Occipital lobe (tissue), 2 donors: ENCODE measurements around the gene UBP1. TPM values are rescaled to one million over a fixed set of nuclear protein-coding genes. Genes with fewer than 3 reads are reported as not detected.
"Not testable (repeated sequence)": the region's sequence is repeated elsewhere in the genome, so short reads cannot be mapped to it uniquely, and the experiment has no call there.

Experiments used
- DNase-seq: peaks from one replicate; lab custom pipeline; 2025; lab: John Stamatoyannopoulos, UW
- total RNA-seq: library from RNA; depleted of rRNA; stranded (reverse); fragments of >200 nt; gene quantifications from one replicate; pipeline ENCODE4 v1.2.3, GENCODE V29; 2014

Gene UBP1
- total RNA-seq, 1 donor from 2014 or later = 81.9 TPM

DNA sequence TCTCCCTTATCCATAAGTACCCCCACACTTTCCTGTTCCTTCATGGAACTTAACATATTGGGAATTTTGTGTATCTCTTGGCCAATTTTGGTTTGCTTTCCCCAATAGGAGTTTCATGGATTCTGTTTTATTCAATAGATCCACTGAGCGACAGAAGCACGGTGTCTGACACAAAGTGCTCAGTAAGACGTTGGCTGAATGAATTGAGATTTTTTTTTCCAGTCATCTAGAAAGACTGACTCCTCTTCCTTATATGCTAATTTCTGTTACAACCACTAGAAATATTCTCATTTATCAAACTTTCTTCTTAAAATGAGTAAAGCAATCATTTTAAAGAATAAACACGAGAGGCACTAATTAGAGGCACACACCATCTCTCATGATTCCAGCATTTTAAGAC is 48.1 kb downstream of the UBP1 start:
- DNase-seq = no peak

DNA sequence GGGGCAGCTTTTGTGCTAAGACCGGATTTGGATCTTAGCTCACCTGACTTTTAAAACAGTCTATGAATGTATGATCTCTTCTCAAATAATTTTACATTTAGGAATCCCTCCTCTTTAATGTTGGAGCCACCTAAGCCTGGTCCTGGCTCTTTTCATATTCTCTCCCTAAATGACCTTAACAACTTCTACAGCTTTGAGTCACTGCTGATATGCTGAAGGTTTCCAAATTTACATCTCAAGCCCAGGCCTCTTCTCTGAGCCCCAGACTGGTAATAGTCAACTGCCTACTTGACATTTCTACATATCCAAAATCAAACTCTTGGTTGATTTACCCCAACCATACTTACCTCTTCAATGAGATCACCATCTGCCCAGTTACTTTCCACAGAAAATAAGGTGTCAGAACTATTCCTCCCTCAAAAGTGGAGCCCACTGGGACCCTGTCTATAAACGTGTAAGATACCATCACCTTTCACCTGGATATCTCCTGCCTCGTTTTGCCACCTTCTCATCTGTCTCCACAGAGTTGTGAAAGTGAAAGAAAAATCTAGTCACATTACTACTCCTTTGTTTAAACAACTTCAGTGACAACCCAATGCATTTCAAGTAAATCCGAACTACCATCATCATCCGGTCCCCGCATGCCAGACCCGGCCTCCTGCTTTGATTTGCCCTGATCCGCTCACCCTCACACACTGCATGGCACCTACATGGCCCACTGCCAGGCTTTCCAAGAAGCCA is 48.8 kb downstream of the UBP1 start:
- no peak for DNase-seq

DNA sequence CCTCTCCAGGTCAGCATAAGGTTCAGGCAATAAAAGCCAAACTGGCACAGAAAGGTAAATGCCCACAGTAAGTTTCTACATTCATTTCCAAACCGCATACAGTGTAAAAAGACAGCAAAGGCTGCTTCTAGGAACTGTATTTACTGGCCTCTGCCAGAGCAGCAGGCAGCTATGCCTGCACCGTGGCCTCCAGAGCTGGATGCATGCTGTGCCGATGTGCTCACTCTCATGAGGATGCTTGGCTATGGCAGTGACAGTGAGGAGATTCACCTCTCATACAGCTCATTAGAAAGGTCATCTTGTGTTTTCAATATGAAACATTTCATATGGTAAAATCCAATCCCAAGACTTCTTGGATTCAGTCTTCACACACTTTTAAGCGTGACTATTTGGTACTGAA is 50.3 kb downstream of the UBP1 start:
- DNase-seq = no peak

DNA sequence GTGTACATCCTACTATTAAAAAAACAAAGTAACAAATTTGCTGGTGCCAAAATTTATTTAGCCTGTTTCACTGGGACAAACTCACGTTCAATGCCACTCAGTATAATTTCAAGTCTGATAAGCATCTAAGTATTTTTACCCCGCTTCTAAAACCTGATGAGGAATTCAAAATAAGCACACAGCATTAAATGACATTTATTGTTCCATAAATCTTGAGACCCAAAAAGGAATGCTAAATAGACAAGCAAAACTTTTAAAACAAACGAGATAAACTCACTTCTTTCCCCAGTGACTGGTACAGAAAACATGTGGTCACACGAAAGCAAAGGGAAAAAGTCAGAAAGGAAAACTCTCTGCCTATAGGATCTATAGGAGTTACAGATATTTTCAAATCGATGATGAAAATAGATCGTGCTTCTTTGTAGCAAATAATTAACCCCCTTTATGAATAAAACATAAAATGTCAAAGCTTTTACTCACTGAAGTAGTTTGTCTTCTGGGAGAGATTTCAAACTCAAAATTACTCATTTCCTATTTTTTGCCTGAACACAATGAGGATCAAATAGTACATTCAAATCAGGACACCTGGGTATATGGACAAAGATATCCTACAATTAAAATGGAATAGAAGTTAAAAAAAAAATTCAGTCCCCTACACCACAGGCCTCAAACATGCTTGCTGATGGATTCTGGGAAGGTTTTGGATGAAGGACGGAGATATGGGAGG is 51.7 kb downstream of the UBP1 start:
- no peak for DNase-seq

DNA sequence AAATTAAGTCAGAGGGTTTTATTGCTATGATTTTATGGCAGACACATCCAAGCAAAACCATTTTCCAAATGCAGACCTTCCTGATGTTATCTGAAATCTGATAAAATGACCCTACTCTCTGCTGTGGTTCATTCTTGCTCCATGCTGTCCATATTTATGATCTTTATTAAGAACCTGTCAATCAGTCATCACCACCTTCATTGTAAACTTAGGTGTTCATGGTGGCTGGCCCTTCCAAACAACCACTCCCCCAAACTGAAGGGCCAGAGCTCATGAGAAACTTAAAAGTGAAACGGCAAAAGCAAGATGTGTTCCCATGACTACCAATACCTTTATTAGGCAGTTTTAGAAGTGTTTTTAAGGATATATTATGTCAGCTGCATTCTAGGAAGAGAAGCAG is 53.6 kb downstream of the UBP1 start:
- no peak for DNase-seq

DNA sequence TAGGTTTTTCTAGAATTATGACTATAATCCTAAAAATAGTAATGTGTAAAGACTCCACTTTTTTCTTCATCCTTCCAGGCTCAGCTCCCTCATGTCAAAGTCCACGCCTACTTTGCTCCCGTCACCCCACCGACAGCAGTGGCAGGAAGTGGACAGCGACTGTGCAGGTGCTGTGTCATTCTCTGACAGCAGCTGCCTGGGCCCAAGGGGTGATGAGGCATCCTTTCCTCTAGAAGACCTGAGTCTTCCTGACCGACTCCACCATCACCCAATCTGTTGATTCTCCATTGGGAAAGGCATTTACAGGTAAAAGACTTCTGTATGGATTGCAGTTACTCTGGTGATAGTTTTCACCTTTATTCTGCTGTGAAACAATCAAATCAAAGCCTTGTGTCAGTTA is 54.8 kb downstream of the UBP1 start:
- no peak for DNase-seq

DNA sequence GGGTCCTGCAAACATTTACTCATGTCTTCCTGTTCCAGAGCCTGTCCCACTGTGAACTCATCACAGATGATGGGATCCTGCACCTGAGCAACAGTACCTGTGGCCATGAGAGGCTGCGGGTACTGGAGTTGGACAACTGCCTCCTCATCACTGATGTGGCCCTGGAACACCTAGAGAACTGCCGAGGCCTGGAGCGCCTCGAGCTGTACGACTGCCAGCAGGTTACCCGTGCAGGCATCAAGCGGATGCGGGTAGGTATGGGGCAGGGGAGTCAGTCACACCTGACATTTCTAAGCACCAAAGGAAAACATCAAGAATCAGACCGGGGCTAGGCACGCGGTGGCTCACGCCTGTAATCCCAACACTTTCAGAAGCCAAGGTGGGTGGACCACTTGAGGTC is 56.3 kb downstream of the UBP1 start:
- DNase-seq = no peak

DNA sequence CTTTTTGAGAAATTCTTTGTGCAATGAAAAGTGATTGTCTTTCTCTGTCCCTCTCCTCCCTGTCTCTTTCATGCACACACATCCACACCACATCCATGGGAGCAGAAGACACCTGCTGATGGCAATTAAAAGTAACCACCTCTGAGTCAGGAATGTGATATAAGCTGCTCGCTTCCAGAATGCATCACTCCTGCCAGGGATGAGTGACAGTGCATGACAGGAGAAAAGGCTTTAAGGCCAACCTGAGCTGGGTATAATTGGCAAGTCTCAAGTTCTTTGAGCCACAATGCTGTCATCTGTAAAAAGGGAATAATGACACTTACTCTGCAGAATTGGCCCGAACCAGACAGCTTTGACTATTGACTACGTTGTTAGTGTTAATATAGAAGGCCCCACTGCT is 59.6 kb downstream of the UBP1 start:
- DNase-seq = no peak

DNA sequence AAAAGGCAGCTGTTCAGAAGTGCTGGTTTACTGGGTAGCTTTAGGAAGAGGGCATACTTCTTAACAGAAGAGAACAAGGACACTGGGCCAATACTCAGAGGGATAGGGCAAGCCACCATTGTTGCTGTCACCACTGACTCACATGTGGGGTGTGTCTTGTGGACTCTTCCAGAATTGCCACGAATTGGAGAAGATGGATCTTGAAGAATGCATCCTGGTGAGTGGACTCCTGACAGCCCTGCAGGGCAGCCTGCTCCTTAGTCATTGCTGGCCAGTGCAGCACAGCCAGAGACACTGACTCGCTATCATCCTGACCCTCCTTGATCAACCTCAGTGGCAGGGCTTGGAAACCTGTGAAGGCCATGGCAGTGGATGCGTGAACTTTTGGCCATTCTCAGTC is 62.3 kb downstream of the UBP1 start:
- DNase-seq = no peak

DNA sequence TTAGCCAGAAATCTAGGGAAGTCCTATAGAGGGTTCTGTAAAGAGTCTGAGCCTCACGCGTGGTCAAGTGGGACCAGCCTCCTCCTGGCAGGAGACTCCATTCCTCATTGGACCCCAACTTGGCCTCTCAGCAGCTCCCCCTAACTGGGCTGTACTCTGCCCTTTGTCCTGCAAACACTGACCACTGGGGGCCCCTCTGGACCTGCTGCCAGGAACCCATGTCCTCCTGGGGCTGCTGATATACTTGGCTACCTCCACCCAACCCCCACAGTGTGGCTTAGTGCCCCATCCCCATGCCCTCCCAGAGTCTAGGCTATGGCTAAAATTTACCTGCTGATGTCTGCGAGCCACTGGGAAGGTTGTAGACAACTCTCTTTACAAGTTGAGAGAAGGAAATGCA is 62.7 kb downstream of the UBP1 start:
- DNase-seq = no peak

DNA sequence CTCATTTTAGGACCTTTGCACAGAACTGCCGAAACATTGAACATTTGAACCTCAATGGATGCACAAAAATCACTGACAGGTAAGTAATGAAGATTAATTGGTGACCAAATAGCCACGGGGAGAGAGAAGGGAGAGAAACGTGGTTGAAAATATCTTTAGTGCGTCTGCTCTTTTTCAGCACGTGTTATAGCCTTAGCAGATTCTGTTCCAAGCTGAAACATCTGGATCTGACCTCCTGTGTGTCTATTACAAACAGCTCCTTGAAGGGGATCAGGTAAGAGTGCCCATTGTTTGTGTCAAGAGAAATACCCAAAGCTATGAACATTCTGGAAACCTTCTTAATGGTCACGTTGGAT is 67.1 kb downstream of the UBP1 start:
- DNase-seq = no peak

DNA sequence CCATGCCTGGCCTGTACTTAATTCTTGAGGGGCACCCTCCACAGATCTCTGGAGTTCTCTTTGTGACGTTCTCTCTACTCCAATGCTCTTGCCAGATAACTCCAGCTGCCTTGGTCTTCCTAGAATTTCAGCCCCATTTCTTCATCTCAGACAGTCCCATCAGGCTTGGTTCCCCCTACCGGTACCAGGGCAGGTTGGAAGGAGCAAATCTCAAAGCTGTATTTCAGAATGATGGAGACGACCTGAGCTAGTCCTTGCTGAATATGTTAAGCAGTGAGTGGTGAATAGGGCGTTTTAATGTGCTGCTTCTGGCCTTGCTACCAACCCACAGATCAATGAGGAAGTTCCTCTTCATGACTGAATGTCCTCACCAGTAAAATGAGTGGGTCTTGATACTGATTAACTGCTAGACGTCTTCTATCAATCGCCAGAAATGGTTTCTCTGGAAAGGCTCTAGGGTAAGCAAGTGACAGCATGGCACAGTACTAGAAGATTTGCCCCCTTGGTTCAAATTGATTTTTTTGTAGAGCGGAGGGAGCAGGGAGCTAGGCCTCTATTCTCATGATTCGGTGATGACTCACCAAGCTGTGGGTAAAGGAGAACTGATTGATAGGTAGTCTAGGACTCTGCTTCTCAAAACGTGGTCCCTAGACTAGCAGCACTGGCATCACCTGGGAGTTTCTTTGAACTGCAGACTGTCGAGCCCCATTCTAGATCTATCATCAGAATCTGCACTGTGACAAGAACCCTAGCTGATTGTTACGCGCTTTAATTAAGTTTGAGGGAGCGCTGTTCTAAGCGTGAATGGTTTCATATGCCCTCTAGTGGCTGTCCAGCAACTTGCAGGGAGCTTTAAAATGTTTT is 67.8 kb downstream of the UBP1 start:
- DNase-seq = no peak

DNA sequence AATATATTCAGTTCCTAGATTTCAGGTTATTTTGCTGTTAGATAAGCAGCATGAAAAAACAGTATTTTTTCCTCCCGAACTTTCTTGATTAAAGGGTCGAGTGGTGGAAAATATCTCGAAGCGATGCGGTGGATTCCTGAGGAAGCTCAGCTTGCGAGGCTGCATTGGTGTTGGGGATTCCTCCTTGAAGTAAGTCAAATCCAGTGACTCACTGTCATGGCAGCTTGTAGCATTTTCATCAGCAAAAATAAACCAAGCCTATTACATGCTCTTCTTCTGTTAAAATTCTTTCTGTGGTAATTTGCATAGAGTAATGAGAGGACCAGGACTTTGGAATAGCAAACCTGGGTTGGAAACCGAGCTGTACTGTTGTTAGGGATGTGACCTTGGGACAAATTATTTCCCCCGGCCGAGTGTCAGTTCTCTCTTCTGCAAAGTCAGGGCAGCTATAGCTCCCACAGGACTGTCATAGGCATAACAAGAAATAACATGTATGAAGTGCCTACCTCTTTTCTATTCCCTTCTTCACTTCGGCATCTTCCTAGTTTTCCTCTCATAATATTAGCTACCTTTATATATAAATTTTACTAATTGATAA is 75.6 kb downstream of the UBP1 start:
- no peak for DNase-seq

DNA sequence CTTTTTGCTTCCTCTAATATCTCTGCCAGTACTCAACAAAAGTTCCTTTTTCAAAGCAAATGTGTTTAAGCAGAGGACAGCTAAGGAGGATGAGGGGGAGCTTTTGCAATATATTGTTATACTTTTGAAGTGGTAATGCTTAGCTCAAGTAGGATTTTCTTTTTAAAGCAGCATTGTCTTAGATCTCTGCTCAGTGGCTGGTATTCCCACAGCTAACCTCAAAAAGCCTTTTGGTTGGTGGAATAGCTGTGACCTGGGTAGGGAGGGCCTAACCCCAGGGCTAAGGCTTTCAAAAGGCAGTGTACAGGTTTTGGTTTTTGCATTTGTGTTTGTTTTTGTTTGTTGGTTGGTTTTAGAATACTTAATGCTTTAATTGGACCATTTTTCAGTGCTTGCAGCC is 76.1 kb downstream of the UBP1 start:
- no peak for DNase-seq

DNA sequence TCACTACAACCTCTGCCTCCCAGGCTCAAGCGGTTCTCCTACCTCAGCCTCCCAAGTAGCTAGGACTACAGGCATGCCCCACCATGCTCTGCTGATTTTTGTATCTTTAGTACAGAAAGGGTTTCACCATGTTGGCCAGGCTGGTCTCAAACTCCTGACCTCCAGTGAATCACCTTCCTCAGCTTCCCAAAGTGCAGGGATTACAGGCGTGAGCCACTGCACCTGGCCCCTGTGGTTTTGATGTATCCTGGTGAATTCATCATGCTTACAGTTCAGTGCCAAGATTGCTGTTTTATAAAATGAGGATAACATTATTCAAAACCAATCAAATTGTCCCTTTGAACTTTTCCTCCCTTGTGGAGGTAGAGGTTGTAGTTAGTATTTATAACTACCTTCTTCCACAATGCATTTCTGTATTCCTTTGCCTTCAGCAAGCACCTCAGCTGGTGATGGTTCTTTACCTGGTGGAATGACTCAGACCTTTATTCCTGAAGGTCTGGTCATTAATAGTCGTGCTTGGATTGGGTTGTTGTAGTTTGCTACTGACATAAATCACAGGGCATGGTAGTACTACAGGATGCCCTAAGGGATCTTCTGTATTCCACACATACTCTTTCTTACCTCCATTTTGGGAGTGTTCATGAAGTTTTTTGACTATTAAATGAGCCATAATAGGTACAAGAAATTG is 76.9 kb downstream of the UBP1 start:
- DNase-seq = no peak

DNA sequence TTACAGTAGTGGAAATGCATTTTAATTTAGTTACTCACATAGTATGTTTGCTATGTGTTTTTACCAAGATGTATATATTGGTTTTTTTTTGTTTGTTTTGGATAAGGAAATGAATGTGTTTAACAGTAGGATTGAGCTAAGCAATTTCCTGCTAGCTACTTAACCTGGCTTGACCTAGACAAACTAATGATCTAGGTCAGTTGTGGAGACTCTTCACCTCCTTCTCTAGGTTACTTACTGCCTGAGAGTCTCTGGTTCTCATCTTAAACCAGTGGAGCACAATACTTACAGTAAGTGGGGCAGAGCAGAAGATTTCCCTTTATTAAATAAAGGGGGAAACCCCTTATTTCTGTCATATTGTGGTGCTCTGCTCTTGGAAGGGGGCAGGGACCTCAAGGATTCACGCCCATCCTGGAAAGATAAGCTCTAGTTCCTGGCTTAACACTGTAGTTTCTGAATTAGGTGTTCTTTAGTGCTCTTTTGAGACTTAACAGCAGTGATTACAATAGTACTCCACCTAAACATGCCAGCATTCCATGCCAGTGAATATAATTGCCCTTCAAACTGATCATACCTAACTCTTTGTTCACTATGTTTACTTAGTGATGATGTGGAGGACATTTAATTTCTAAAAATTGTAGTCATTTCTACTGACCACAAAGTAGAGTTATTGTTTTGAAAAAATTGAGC is 79.9 kb downstream of the UBP1 start:
- DNase-seq = no peak

DNA sequence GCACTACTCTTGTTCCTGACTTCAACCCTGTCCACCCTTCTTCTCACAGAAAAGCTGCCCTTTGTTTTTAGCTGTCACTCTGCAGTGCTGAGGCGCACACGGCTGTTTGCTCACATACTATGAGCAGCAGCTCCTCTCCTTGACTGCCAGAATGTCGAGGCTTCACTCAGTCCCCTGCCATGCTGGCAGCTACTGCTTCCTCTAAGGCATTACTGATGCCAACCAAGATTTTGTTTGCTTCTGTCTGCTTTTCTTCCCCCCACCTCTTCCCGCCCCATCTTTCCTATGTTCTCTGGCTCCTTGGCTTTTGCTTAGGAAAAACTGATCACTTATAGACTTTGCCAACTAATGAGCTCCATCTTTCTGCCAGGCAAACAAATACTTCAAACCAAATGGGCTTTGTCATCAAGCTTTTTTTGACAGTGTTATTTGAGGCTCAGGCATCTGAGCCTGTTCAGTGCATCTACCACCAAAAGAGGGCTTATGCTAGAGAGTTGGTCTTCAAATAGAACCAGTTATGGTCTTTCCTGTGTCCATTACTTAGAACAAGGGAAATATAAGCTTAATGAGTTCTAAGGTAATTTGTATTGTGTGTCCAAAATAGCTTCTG is 81.9 kb downstream of the UBP1 start:
- DNase-seq = no peak

DNA sequence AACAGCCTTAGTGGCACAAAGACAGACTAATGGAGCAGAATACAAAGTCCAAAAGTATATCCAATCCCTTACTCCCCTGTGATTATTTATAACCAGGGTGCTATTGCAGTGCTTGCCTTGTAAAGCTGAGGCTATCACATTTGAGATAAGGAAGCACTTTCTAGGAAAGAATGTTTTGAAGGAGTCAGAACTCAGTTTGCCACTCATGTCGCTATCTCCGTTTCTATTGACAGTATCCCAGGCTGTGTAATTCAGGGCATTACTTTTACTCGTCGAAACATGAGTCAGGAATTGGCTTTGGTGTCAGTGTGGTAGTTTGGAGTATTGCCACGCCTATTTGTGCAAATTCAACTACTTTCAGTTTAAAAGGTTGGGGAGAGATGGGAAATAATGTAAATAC is 84.6 kb downstream of the UBP1 start:
- DNase-seq = no peak

DNA sequence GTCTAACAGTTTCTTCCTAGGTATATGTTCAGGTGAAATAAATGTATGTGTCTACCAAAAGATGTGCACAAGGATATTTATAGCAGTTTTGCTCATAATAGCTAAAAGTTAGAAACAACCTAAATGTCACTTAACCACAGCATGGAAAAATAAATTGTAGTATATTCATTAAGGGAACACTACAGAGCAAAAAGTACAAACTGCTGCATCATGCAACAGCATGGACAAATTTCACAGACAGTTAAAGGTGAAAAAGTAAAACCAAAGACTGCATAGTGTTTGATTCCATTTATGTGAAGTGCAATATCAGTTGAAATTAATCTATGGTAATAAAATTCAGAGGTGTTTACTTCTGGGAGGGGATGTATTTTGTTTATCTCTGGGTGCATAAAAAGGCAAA is 100.4 kb downstream of the UBP1 start:
- DNase-seq = no peak

DNA sequence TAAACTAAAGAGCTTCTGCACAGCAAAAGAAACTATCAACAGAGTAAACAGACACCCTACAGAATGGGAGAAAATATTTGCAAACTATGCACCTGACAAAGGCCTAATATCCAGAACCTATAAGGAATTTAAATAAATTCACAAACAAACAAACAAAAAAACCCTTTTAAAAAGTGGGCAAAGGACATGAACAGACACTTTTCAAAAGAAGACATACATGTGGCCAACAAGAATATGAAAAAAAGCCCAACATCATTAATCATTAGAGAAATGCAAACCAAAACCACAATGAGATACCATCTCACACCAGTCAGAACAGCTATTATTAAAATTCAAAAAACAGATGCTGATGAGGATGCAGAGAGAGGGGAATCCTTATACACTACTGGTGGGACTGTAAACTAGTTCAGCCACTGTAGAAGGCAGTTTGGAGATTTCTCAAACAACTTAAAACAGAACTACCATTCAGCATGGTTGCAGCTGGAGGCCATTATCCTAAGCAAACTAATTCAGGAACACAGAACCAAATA is 101.2 kb downstream of the UBP1 start:
- not testable (repeated sequence) for DNase-seq
